ENCODE results near the gene THADA.

GRCh38 chr2:43619511-43619910 is 23.7 kb upstream of the THADA start:
- TF ChIP-seq CTCF (tag by site-specific recombination; IDR thresholded peaks at IDR 0.05) = no peak
- TF ChIP-seq HOXA7 (CRISPR knock-in tag; IDR thresholded peaks at IDR 0.05; ENCODE audit: borderline replicate concordance) = no peak
- no peak for TF ChIP-seq MYNN (tag by site-specific recombination; IDR thresholded peaks at IDR 0.05; ENCODE audit: borderline replicate concordance)
- no peak for TF ChIP-seq ZNF335 (tag by site-specific recombination; conservative IDR thresholded peaks at IDR 0.05)
- TF ChIP-seq ZNF292 (tag by site-specific recombination; IDR thresholded peaks at IDR 0.05; ENCODE audit: borderline replicate concordance, low read depth) = no peak
- no peak for TF ChIP-seq ZNF274 (IDR thresholded peaks at IDR 0.05; ENCODE audit: low read length)
- no peak for TF ChIP-seq ZNF274 (tag by site-specific recombination; IDR thresholded peaks at IDR 0.05; ENCODE audit: borderline replicate concordance)

Measured in HEK293 (cell line).